Activated CD4-positive, alpha-beta T cell treated with anti-CD3 and anti-CD28 coated beads, Interleukin-2, amount 10 ng/mL, durations not matched to agents 24 days and 14 days (primary cell): ENCODE results near the gene MTFMT. TPM values are rescaled to one million over a fixed set of nuclear protein-coding genes. Genes with fewer than 3 reads are reported as not detected.
A peak's percentile ranks its signal among the peaks of the same experiment; 100 is the strongest.

Experiments used
- DNase-seq: peaks from one replicate; pipeline ENCODE4 v3.0.0; 2022
- H3K27ac Mint-ChIP-seq: one replicate; pipeline ENCODE4 v1.8.0; 2022; ENCODE audit warnings: mild to moderate bottlenecking, mixed read lengths
- H3K27me3 Mint-ChIP-seq: one replicate; pipeline ENCODE4 v1.8.0; 2022; ENCODE audit warnings: mixed read lengths
- H3K36me3 Mint-ChIP-seq: one replicate; pipeline ENCODE4 v1.8.0; 2022; ENCODE audit warnings: low read depth, mild to moderate bottlenecking, mixed read lengths
- H3K4me1 Mint-ChIP-seq: one replicate; pipeline ENCODE4 v1.8.0; 2021; ENCODE audit warnings: mixed read lengths
- H3K4me3 Mint-ChIP-seq: one replicate; pipeline ENCODE4 v1.8.0; 2022; ENCODE audit warnings: mild to moderate bottlenecking, moderate library complexity, mixed read lengths
- H3K9me3 Mint-ChIP-seq: one replicate; pipeline ENCODE4 v1.8.0; 2021; ENCODE audit warnings: mixed read lengths
- intact Hi-C: fragments of 100-400 bp; cut with micrococcal nuclease; formaldehyde crosslinking; loops from one replicate; pipeline ENCODE4 v1.15.1; 2023
- total RNA-seq: library from RNA; stranded (reverse); gene quantifications from 2 replicates; pipeline ENCODE4 v1.2.3, GENCODE V29; 2022

MTFMT gene
- total RNA-seq, 1 donor from 2014 or later = 21.6 TPM

GRCh38 chr15:65006876-65007275 is 22.6 kb downstream of the MTFMT start:
- no peaks in the 10 kb centered on the region for H3K9me3 Mint-ChIP-seq
- intact Hi-C loops = no loop called here
- H3K4me3 Mint-ChIP-seq = no peak overlapping the region
- no peaks in the 10 kb centered on the region for H3K4me1 Mint-ChIP-seq
- no peak overlapping the region for H3K27ac Mint-ChIP-seq
- no peaks in the 10 kb centered on the region for H3K27me3 Mint-ChIP-seq
- no peak for DNase-seq
- peaks cover 23% of the 10 kb centered on the region for H3K36me3 Mint-ChIP-seq

DNA sequence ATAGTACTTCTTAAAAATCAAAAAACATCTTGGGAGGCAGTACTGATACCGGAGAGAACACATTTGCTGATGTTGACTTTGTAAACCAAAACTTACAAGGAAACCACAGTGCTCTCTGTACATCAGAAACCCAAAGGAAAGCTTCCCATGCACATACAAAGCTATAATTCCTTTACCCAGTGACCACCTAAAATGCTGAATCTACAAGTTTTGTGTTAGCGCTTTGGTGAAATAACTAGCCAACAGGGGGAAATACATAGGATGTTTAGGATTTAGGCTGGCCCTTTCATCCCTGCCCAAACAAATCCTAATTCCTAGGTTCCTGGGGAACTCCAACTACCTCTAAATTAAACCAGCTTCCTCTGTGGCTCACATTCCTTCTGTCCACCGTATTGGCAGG is 24.4 kb downstream of the MTFMT start:
- DNase-seq = no peak
- intact Hi-C loops = no loop called here
- no peak overlapping the region for H3K27ac Mint-ChIP-seq
- no peaks in the 10 kb centered on the region for H3K27me3 Mint-ChIP-seq
- H3K9me3 Mint-ChIP-seq = no peaks in the 10 kb centered on the region
- H3K4me1 Mint-ChIP-seq = no peaks in the 10 kb centered on the region
- peaks cover 10% of the 10 kb centered on the region for H3K36me3 Mint-ChIP-seq
- H3K4me3 Mint-ChIP-seq = no peak overlapping the region

- Mint-ChIP-seq H3K27me3 (no peaks in the 10 kb centered on the region), H3K4me1 (peaks cover 3% of the 10 kb centered on the region), H3K4me3 (no peak overlapping the region), H3K9me3 (no peaks in the 10 kb centered on the region), H3K27ac (no peak overlapping the region), H3K36me3 (peaks cover 2% of the 10 kb centered on the region)
- no peak for DNase-seq
- intact Hi-C loops = no loop called here
Measured at GRCh38 chr15:64997745-64998375, 31.6 kb downstream of the MTFMT start.

- H3K9me3 Mint-ChIP-seq = no peaks in the 10 kb centered on the region
- no peaks in the 10 kb centered on the region for H3K27me3 Mint-ChIP-seq
- peaks cover 4% of the 10 kb centered on the region for H3K4me1 Mint-ChIP-seq
- intact Hi-C loops = no loop called here
- no peak overlapping the region for H3K27ac Mint-ChIP-seq
- DNase-seq = no peak
- no peak overlapping the region for H3K4me3 Mint-ChIP-seq
- H3K36me3 Mint-ChIP-seq = no peaks in the 10 kb centered on the region
Measured at GRCh38 chr15:64997066-64997465, 32.4 kb downstream of the MTFMT start.

- Mint-ChIP-seq H3K36me3 (peaks cover 5% of the 10 kb centered on the region), H3K4me1 (peaks cover 21% of the 10 kb centered on the region), H3K27ac (no peak overlapping the region), H3K9me3 (no peaks in the 10 kb centered on the region), H3K4me3 (peak overlapping the region; percentile 43), H3K27me3 (no peaks in the 10 kb centered on the region)
- DNase-seq = no peak
- intact Hi-C loops = loop anchor here (1.0 to 5.0 kb wide), 2 partner anchors 139 to 192 kb away; partner anchors contain the start of genes CLPX and PDCD7
Measured at GRCh38 chr15:64993290-64993689, 36.1 kb downstream of the MTFMT start.

- Mint-ChIP-seq H3K27me3 (no peaks in the 10 kb centered on the region), H3K4me1 (peaks cover 33% of the 10 kb centered on the region), H3K9me3 (no peaks in the 10 kb centered on the region), H3K27ac (no peak overlapping the region), H3K36me3 (peaks cover 14% of the 10 kb centered on the region), H3K4me3 (no peak overlapping the region)
- intact Hi-C loops = loop anchor here (5.0 kb wide), 1 partner anchor 141 kb away; the partner anchor contains the start of gene PDCD7
- DNase-seq = no peak
Measured at GRCh38 chr15:64991536-64992135, 37.8 kb downstream of the MTFMT start.

GRCh38 chr15:64990168-64990470 is 39.3 kb downstream of the MTFMT start:
- intact Hi-C loops = loop anchor here (5.0 kb wide), 1 partner anchor 142 kb away; the partner anchor contains the start of gene PDCD7
- Mint-ChIP-seq H3K4me1 (peaks cover 42% of the 10 kb centered on the region), H3K9me3 (no peaks in the 10 kb centered on the region), H3K27me3 (no peaks in the 10 kb centered on the region), H3K36me3 (peaks cover 17% of the 10 kb centered on the region), H3K27ac (peak overlapping the region; percentile 89), H3K4me3 (peak overlapping the region; percentile 94)
- DNase-seq = no peak

DNA sequence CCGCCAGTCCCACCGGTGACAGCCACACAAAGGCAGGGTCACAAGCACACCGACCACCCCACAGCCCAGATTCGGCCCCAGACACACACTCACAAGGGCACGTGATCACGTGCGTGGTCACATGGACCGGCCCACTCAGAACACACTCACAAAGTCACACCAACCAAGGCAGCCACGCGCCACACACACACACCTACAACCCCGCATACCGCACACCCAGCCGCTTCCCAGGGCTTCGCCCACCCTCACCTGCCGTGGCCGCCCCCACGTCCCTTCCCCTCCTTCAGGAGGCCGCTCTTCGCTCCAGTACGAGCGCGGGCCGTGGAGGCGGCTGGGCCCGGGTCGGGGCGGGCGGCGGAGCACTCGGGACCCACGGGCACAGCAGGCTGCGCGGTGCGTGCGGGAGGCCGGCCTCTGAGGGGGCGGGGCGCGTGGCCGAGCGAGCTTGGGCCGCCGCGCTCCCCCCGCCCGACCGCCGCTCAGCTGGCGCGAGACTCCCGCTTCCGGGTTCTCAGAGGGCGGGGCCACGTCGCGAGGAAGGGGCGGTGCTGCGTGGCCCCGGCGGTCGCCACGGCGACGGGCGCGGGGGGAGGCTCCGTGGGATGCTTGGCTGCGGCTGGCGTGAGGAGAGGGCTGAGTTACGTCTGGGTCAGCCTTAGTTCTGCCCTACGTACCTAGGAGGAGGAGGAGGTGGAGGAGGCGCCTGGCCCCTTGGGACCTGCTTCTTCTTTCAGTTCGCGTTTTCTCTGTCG is 39.8 kb downstream of the MTFMT start, which contains the start of gene SPG21:
Gene SPG21, minus strand, starts transcription at position 499 of the 752 bp plus-strand sequence. CDS start 6,345 bp downstream, outside the sequence.
- no peaks in the 10 kb centered on the region for H3K9me3 Mint-ChIP-seq
- peaks cover 42% of the 10 kb centered on the region for H3K4me1 Mint-ChIP-seq
- DNase-seq = peak; percentile 98
- intact Hi-C loops = loop anchor here (5.0 to 10.0 kb wide), 3 partner anchors 97 to 145 kb away; partner anchors contain the start of genes PDCD7 and PLEKHO2
- H3K36me3 Mint-ChIP-seq = peaks cover 17% of the 10 kb centered on the region
- H3K27me3 Mint-ChIP-seq = no peaks in the 10 kb centered on the region
- peak within 1 kb of the TSS; percentile 89 for H3K27ac Mint-ChIP-seq
- H3K4me3 Mint-ChIP-seq = peak within 1 kb of the TSS; percentile 94

GRCh38 chr15:64987136-64987535 is 42.3 kb downstream of the MTFMT start:
- peaks cover 24% of the 10 kb centered on the region for H3K36me3 Mint-ChIP-seq
- H3K4me3 Mint-ChIP-seq = no peak overlapping the region
- H3K9me3 Mint-ChIP-seq = no peaks in the 10 kb centered on the region
- peaks cover 46% of the 10 kb centered on the region for H3K4me1 Mint-ChIP-seq
- H3K27ac Mint-ChIP-seq = no peak overlapping the region
- DNase-seq = no peak
- intact Hi-C loops = loop anchor here (5.0 to 10.0 kb wide), 2 partner anchors 95 to 142 kb away; partner anchors contain the start of gene PLEKHO2
- H3K27me3 Mint-ChIP-seq = no peaks in the 10 kb centered on the region

- peaks cover 43% of the 10 kb centered on the region for H3K4me1 Mint-ChIP-seq
- intact Hi-C loops = loop anchor here (5.0 to 10.0 kb wide), 2 partner anchors 93 to 141 kb away; partner anchors contain the start of gene PLEKHO2
- H3K4me3 Mint-ChIP-seq = peak overlapping the region; percentile 15
- H3K27me3 Mint-ChIP-seq = no peaks in the 10 kb centered on the region
- no peaks in the 10 kb centered on the region for H3K9me3 Mint-ChIP-seq
- no peak for DNase-seq
- peaks cover 24% of the 10 kb centered on the region for H3K36me3 Mint-ChIP-seq
- no peak overlapping the region for H3K27ac Mint-ChIP-seq
Measured at GRCh38 chr15:64985366-64986033, 43.9 kb downstream of the MTFMT start.

DNA sequence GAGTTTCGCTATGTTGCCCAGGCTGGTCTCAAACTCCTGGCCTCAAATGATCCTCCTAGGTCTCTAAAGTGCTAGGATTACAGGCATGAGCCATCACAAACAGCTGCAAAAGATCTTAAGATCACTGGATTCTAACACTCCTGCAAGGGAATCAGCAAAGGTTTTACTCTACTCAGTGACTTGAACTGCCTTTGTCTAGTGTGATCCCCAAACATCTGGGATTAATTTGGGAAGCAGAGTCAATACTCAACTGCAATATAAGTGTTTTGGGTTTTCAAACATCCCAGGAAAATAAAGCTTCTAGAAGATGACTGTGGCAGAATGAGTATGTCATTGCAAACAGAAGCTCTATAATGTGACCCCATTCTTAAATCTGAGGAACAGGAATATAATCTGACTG is 47.0 kb downstream of the MTFMT start:
- Mint-ChIP-seq H3K9me3 (no peaks in the 10 kb centered on the region), H3K4me1 (peaks cover 24% of the 10 kb centered on the region), H3K27ac (no peak overlapping the region), H3K36me3 (peaks cover 34% of the 10 kb centered on the region), H3K4me3 (no peak overlapping the region), H3K27me3 (no peaks in the 10 kb centered on the region)
- intact Hi-C loops = loop anchor here (10.0 kb wide), 1 partner anchor 138 kb away; the partner anchor contains the start of gene PLEKHO2
- no peak for DNase-seq

DNA sequence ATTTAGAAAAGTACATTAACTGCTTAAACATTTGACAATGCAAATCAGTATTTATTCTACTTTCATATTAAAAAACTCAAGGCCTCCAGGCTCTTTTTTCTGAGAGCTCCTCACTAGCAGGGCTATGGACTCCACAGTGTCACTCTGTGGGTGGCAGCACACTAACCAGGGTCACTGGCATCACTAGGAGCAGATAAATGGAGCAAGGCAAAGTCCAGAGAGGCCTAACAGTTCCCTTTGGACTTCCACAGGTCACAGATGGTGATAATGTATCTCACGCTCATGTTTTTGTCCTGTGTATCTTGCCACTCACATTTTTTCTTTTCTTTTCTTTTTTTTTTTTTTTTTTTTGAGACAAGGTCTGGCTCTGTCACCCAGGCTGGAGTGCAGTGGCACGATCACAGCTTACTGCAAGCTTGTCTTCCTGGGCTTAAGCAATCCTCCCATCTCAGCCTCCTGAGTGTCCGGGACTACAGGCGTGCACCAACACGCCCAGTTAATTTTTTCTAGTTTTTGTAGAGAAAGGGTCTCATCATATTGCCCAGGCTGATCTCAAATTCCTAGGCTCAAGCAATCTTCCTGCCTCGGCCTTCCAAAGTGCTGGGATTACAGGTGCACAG is 47.5 kb downstream of the MTFMT start:
- no peak overlapping the region for H3K27ac Mint-ChIP-seq
- no peak for DNase-seq
- intact Hi-C loops = loop anchor here (10.0 kb wide), 1 partner anchor 137 kb away; the partner anchor contains the start of gene PLEKHO2
- H3K36me3 Mint-ChIP-seq = peaks cover 36% of the 10 kb centered on the region
- no peak overlapping the region for H3K4me3 Mint-ChIP-seq
- H3K9me3 Mint-ChIP-seq = no peaks in the 10 kb centered on the region
- peaks cover 20% of the 10 kb centered on the region for H3K4me1 Mint-ChIP-seq
- H3K27me3 Mint-ChIP-seq = no peaks in the 10 kb centered on the region

DNA sequence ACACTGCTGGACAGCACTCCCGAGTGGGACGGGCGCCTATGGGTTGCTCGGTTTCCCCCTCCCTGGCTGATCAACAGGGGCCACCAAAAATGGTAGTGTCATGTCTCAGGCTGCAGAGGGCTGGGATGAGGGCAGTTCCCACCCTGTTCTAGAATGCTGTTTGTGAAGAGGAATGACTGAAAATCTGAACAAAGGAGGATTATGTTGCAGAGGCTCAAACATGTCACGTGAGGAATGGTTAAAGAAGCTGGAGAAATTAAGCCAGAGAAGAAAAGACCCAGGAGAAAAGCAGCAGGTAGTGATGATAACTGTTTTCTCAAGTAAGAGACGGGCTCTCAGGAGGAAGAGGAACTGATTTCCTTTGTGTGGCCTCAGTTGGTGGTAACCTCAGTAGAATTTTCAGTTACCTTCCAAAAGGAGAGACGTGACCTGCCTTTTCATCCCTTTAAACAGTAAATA is 50.2 kb downstream of the MTFMT start:
- Mint-ChIP-seq H3K27me3 (no peaks in the 10 kb centered on the region), H3K4me3 (no peak overlapping the region), H3K9me3 (no peaks in the 10 kb centered on the region), H3K27ac (no peak overlapping the region), H3K36me3 (peaks cover 45% of the 10 kb centered on the region), H3K4me1 (peaks cover 10% of the 10 kb centered on the region)
- no peak for DNase-seq
- intact Hi-C loops = no loop called here
